ENCODE results near the gene UBLCP1.
"Not testable (repeated sequence)": the region's sequence is repeated elsewhere in the genome, so short reads cannot be mapped to it uniquely, and the experiment has no call there.

The UBLCP1 gene

DNA sequence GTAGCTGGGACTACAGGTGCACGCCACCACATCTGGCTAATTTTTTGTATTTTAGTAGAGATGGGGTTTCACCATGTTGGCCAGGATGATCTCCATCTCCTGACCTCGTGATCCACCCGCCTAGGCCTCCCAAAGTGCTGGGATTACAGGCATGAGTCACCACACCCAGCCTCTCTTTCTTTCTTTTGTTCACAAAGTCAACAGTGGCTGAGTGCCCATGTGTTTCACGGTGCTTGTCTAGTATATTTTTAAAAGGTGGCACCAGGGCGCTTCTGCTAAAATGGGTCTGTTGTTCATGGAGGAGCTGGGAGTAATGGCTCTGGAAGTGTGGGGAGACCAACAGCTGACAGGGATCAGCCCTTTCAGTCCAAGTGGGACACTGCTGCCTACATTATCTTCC is 35.0 kb upstream of the UBLCP1 start:
- not testable (repeated sequence) for H3K9ac ChIP-seq (ENCODE audit: low read length); H3K4me1 ChIP-seq (ENCODE audit: insufficient read depth, low read length); H3K27ac ChIP-seq (ENCODE audit: low read depth, low read length); H3K36me3 ChIP-seq (ENCODE audit: insufficient read depth, low read length); H3K9me3 ChIP-seq (ENCODE audit: low read length); H3K27me3 ChIP-seq (ENCODE audit: control insufficient read depth in 1 of 2, insufficient read depth in 2 of 2, low read length in 2 of 2); H3K4me3 ChIP-seq (ENCODE audit: low read depth in 1 of 2, low read length in 2 of 2)

DNA sequence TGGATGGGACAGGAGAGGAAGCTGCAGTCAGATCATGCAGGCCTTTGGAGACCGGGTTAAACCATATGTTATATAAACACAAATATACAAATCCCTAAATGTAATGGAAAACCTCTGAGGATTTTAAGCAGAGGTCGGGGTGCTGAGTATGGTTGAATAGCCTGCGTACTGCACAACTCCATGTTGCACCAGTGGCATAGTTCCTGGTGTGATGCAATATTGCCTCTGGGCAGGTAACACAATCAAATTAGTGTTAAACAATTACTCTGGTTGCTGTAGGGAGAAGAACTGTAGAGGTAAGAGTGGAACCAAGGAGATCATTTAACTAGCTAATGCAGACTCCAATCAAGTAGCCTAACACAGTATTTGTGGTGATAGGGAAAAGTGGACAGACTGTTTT is 32.4 kb upstream of the UBLCP1 start:
- Histone ChIP-seq H3K9me3 (ENCODE audit: low read length) (no peaks in the 10 kb centered on the region), H3K27ac (ENCODE audit: low read depth, low read length) (no peak overlapping the region), H3K36me3 (ENCODE audit: insufficient read depth, low read length) (no peaks in the 10 kb centered on the region), H3K4me1 (ENCODE audit: insufficient read depth, low read length) (no peaks in the 10 kb centered on the region), H3K4me3 (ENCODE audit: low read depth in 1 of 2, low read length in 2 of 2) (no peak overlapping the region), H3K27me3 (ENCODE audit: control insufficient read depth in 1 of 2, insufficient read depth in 2 of 2, low read length in 2 of 2) (no peaks in the 10 kb centered on the region), H3K9ac (ENCODE audit: low read length) (no peak overlapping the region)

DNA sequence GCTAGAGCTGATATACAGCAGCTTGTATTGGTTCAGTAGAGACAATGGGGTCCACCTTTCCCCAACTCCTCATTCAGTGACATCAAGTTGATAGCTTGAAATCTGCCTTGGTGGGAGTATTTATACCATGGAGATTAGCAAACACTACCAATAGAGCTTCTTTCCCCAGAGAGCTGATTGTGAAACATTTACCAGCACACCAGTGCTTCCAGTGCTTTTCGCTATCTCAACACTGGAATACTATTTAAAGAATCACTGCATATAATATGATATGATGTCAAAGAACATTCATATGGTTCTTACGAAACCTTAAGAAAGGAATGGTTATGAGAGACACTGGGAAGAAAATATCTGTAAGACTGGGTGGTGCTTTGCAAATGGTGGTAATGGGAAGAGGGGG is 31.9 kb upstream of the UBLCP1 start:
- no peaks in the 10 kb centered on the region for H3K27me3 ChIP-seq (ENCODE audit: control insufficient read depth in 1 of 2, insufficient read depth in 2 of 2, low read length in 2 of 2)
- no peak overlapping the region for H3K4me3 ChIP-seq (ENCODE audit: low read depth in 1 of 2, low read length in 2 of 2)
- H3K9me3 ChIP-seq (ENCODE audit: low read length), result no peaks in the 10 kb centered on the region
- H3K4me1 ChIP-seq (ENCODE audit: insufficient read depth, low read length), result no peaks in the 10 kb centered on the region
- no peak overlapping the region for H3K9ac ChIP-seq (ENCODE audit: low read length)
- no peak overlapping the region for H3K27ac ChIP-seq (ENCODE audit: low read depth, low read length)
- H3K36me3 ChIP-seq (ENCODE audit: insufficient read depth, low read length), result no peaks in the 10 kb centered on the region

DNA sequence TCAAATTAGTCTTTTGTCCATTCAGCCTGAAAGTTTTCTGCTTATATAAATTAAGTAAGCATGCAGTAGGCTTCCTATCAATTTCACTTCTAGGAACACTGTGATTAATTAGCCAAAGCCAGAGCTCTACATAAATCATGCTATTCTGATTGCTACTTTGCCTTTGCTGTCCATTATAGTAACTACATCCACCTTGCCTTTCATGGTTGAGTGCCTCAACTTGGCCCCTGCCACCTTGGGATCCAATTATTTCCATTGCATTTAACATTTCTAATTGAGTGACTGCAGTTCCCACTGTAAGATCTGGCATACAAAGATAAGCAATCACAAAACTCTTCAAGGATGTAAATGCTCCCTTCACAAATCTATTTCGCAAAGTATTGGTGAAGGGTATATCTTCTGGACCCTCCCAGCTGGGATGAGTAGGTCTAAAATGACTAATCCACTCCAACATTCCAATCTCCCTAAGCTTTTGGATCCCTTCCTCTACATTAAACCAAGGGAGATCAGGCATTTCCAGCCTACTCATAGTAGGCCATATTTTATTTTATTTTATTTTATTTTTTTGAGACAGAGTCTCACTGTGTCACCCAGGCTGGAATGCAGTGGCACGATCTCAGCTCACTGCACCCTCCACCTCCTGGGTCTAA is 27.1 kb upstream of the UBLCP1 start:
- H3K27ac ChIP-seq (ENCODE audit: low read depth, low read length); H3K9ac ChIP-seq (ENCODE audit: low read length); H3K27me3 ChIP-seq (ENCODE audit: control insufficient read depth in 1 of 2, insufficient read depth in 2 of 2, low read length in 2 of 2); H3K36me3 ChIP-seq (ENCODE audit: insufficient read depth, low read length); H3K9me3 ChIP-seq (ENCODE audit: low read length); H3K4me1 ChIP-seq (ENCODE audit: insufficient read depth, low read length); H3K4me3 ChIP-seq (ENCODE audit: low read depth in 1 of 2, low read length in 2 of 2): not testable (repeated sequence)

DNA sequence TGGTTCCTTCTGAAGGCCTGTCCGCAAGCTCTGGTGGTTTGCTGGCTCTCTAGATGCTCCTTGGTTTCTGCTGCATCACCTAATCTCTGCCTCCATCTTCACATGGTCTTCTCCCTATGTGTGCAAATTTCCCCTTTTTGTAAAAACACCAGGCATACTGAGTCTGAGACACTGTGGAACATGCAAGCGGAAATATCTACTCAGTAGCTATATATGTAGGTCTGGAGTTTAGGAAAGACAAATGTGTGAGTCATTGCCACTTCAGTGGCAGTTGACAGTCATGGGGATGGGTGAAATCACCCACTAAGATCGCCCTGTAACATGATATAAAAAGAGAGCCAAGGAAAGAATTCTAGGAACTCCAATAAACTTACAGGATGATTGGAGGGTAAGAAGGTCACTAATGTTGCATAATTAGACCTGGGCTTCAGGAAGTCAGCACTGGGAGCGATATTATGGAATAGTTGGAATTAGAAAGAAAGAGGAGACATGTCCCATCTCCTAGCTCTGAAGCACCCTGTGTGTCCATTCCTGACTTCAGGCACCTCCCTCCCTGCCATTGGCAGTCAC is 22.7 kb upstream of the UBLCP1 start:
- no peak overlapping the region for H3K27ac ChIP-seq (ENCODE audit: low read depth, low read length)
- H3K9ac ChIP-seq (ENCODE audit: low read length), result no peak overlapping the region
- no peaks in the 10 kb centered on the region for H3K27me3 ChIP-seq (ENCODE audit: control insufficient read depth in 1 of 2, insufficient read depth in 2 of 2, low read length in 2 of 2)
- no peaks in the 10 kb centered on the region for H3K4me1 ChIP-seq (ENCODE audit: insufficient read depth, low read length)
- no peaks in the 10 kb centered on the region for H3K9me3 ChIP-seq (ENCODE audit: low read length)
- no peak overlapping the region for H3K4me3 ChIP-seq (ENCODE audit: low read depth in 1 of 2, low read length in 2 of 2)
- no peaks in the 10 kb centered on the region for H3K36me3 ChIP-seq (ENCODE audit: insufficient read depth, low read length)

DNA sequence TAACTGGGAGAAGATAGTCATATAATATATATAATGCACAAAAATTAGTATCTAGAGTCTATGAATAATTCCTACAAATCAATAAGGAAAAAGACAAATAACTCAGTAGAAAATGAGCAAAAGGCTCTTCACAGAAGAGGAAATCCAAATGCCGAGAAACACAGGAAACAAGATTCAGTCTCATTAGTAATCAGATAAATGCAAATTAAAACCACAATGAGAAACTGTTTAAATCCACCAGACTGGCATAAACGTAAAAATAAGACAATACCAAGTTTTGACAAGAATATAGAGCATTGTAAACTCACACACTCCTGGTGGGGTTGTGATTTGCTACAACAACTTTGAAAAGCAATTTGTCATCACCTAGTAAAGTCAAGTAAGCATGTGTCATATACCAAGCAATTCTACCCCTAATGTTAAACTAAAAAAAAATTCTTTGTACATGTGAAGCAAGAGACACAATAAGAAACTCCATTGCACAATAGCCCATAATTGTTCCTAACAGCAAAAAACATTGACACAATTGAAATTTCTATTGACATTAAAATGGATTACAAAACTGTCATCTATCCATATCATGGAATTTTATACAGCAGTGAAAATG is 21.0 kb upstream of the UBLCP1 start:
- H3K27me3 ChIP-seq (ENCODE audit: control insufficient read depth in 1 of 2, insufficient read depth in 2 of 2, low read length in 2 of 2), result no peaks in the 10 kb centered on the region
- H3K4me3 ChIP-seq (ENCODE audit: low read depth in 1 of 2, low read length in 2 of 2), result no peak overlapping the region
- H3K9ac ChIP-seq (ENCODE audit: low read length), result no peak overlapping the region
- no peaks in the 10 kb centered on the region for H3K4me1 ChIP-seq (ENCODE audit: insufficient read depth, low read length)
- no peak overlapping the region for H3K27ac ChIP-seq (ENCODE audit: low read depth, low read length)
- H3K36me3 ChIP-seq (ENCODE audit: insufficient read depth, low read length), result no peaks in the 10 kb centered on the region
- no peaks in the 10 kb centered on the region for H3K9me3 ChIP-seq (ENCODE audit: low read length)

DNA sequence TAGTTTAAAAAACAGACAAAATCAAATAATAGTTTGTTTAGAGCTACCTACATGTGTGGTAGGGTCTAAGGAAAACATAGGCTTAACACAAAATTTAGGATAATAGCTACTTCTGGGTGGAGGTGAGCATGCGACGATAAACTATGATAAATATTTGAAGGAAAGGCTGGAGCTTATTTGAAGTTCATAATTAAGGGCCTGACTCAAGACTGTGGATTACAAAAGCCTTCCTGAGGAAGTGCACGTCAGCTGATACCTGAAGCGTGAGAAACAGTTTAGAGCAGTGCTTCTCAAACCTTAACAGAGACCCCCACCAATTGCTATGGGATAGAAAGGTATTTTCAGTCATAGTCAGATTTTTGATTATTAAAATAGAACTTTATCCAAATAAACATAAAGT is 20.4 kb upstream of the UBLCP1 start:
- Histone ChIP-seq H3K9me3 (ENCODE audit: low read length) (no peaks in the 10 kb centered on the region), H3K27me3 (ENCODE audit: control insufficient read depth in 1 of 2, insufficient read depth in 2 of 2, low read length in 2 of 2) (no peaks in the 10 kb centered on the region), H3K36me3 (ENCODE audit: insufficient read depth, low read length) (no peaks in the 10 kb centered on the region), H3K4me3 (ENCODE audit: low read depth in 1 of 2, low read length in 2 of 2) (no peak overlapping the region), H3K4me1 (ENCODE audit: insufficient read depth, low read length) (no peaks in the 10 kb centered on the region), H3K9ac (ENCODE audit: low read length) (no peak overlapping the region), H3K27ac (ENCODE audit: low read depth, low read length) (no peak overlapping the region)

DNA sequence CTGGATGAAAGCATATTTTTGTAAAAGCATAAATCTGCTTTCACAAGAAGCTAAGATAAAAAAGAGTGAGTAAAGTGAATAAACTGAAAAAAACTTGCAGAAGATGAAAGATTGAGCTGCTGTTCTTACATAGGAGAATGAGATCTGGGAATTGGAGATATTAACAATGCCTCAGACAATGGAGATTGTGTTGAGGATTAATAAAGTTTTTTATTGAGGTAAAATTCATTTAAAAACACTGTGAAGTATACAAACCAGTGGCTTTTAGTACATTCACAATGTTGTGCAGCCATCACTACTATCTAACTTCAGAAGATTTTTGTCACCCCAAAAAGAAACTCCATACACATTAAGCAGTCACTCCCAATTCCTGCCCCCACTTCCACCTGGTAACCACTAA is 19.7 kb upstream of the UBLCP1 start:
- Histone ChIP-seq H3K9me3 (ENCODE audit: low read length) (no peaks in the 10 kb centered on the region), H3K4me1 (ENCODE audit: insufficient read depth, low read length) (no peaks in the 10 kb centered on the region), H3K36me3 (ENCODE audit: insufficient read depth, low read length) (no peaks in the 10 kb centered on the region), H3K27me3 (ENCODE audit: control insufficient read depth in 1 of 2, insufficient read depth in 2 of 2, low read length in 2 of 2) (no peaks in the 10 kb centered on the region), H3K4me3 (ENCODE audit: low read depth in 1 of 2, low read length in 2 of 2) (no peak overlapping the region), H3K27ac (ENCODE audit: low read depth, low read length) (no peak overlapping the region), H3K9ac (ENCODE audit: low read length) (no peak overlapping the region)

DNA sequence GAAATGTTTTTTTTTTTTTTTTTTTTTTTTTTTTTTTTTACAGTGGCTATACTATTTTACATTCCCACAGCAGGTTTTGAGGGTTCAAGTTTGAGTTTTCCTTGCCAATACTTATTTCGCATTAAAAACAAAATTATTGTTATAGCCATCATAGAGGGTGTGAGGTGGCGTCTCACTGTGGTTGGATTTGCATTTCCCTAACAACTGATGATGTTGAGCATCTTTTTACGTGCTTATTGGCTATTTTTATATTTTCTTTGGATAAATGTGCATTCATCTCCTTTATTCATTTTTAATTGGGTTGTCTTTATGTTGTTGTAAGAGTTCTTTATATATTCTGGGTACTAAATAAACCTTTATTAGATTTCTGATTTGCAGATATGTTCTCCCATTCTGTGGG is 18.9 kb upstream of the UBLCP1 start:
- Histone ChIP-seq H3K27ac (ENCODE audit: low read depth, low read length) (no peak overlapping the region), H3K9me3 (ENCODE audit: low read length) (no peaks in the 10 kb centered on the region)

DNA sequence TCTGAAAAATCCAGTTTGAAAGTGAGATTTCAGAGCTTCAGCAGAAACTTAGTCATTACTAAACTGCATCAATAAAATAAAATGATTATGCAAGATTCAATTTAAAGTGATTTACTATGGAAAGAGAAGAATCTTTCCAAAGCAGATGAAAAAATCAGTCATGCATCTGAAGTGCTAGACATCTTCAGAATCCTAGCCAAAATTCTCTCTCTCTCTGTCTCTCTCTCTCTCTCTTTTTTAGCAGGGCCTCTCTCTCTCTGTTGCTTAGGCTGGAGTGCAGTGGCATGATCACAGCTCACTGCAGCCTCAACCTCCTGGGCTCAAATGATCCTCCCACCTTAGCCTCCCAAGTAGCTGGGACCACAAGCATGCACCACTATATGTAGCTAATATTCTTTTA is 18.2 kb upstream of the UBLCP1 start:
- Histone ChIP-seq H3K36me3 (ENCODE audit: insufficient read depth, low read length) (no peaks in the 10 kb centered on the region), H3K9me3 (ENCODE audit: low read length) (no peaks in the 10 kb centered on the region), H3K27me3 (ENCODE audit: control insufficient read depth in 1 of 2, insufficient read depth in 2 of 2, low read length in 2 of 2) (no peaks in the 10 kb centered on the region), H3K9ac (ENCODE audit: low read length) (no peak overlapping the region), H3K27ac (ENCODE audit: low read depth, low read length) (no peak overlapping the region), H3K4me1 (ENCODE audit: insufficient read depth, low read length) (no peaks in the 10 kb centered on the region), H3K4me3 (ENCODE audit: low read depth in 1 of 2, low read length in 2 of 2) (no peak overlapping the region)

More for the DNA sequence above, 18.9 kb upstream of the UBLCP1 start:
- no peaks in the 10 kb centered on the region for H3K4me1 ChIP-seq (ENCODE audit: insufficient read depth, low read length)
- no peaks in the 10 kb centered on the region for H3K27me3 ChIP-seq (ENCODE audit: control insufficient read depth in 1 of 2, insufficient read depth in 2 of 2, low read length in 2 of 2)
- no peak overlapping the region for H3K4me3 ChIP-seq (ENCODE audit: low read depth in 1 of 2, low read length in 2 of 2)
- no peak overlapping the region for H3K9ac ChIP-seq (ENCODE audit: low read length)
- H3K36me3 ChIP-seq (ENCODE audit: insufficient read depth, low read length), result no peaks in the 10 kb centered on the region

DNA sequence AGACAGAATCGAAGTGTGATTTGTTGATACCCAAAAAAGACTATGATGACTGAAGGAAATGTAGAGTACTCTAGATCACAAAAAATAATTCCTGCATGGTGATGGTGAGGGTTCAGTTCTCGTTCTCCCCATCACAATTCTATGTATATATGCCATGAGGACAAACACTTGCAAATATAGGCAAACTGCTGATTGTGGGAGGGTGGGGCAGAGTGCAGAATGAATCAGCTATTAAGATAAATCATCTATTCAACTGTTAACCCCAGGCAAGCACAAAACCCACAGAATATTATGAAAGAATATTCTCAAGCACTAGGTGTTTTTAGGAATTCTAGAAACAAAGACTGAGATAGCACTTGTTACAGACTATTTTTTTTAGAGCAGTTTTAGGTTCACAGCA is 13.9 kb upstream of the UBLCP1 start:
- Histone ChIP-seq H3K36me3 (ENCODE audit: insufficient read depth, low read length) (no peaks in the 10 kb centered on the region), H3K9me3 (ENCODE audit: low read length) (no peaks in the 10 kb centered on the region), H3K9ac (ENCODE audit: low read length) (no peak overlapping the region), H3K27me3 (ENCODE audit: control insufficient read depth in 1 of 2, insufficient read depth in 2 of 2, low read length in 2 of 2) (peaks cover 0 to 4% of the 10 kb centered on the region in 2 donors), H3K4me3 (ENCODE audit: low read depth in 1 of 2, low read length in 2 of 2) (no peak overlapping the region), H3K4me1 (ENCODE audit: insufficient read depth, low read length) (no peaks in the 10 kb centered on the region), H3K27ac (ENCODE audit: low read depth, low read length) (no peak overlapping the region)

DNA sequence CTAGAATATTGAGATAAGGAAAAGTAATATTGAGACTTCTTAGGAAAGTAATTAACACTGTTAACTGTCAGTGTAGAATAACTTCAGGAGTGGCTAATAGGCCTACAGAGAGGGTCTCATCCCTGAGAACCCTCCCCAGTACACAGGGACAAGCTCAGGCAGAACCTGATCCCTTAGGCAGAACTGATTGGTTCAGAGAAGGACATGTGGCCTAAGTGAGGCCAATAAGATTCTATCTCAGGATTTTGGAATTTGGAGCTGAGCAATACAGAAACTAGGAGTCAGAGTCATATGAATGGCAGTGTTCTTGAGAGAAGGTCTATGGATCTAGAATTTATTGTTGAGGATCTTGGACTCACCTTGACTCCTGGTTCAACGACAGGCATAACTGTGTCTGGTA is 10.9 kb upstream of the UBLCP1 start:
- H3K27me3 ChIP-seq (ENCODE audit: control insufficient read depth in 1 of 2, insufficient read depth in 2 of 2, low read length in 2 of 2), result peaks cover 0 to 4% of the 10 kb centered on the region in 2 donors
- no peak overlapping the region for H3K27ac ChIP-seq (ENCODE audit: low read depth, low read length)
- no peaks in the 10 kb centered on the region for H3K9me3 ChIP-seq (ENCODE audit: low read length)
- H3K4me3 ChIP-seq (ENCODE audit: low read depth in 1 of 2, low read length in 2 of 2), result no peak overlapping the region
- no peaks in the 10 kb centered on the region for H3K36me3 ChIP-seq (ENCODE audit: insufficient read depth, low read length)
- no peak overlapping the region for H3K9ac ChIP-seq (ENCODE audit: low read length)
- H3K4me1 ChIP-seq (ENCODE audit: insufficient read depth, low read length), result no peaks in the 10 kb centered on the region
